ENCODE measurements around the gene COQ8B. TPM values are rescaled to one million over a fixed set of nuclear protein-coding genes. Genes with fewer than 3 reads are reported as not detected.
"Not testable (repeated sequence)": the region's sequence is repeated elsewhere in the genome, so short reads cannot be mapped to it uniquely, and the experiment has no call there.

COQ8B gene
- total RNA-seq, 2 experiments from 2014 or later, result 23.2 to 24.0 TPM

DNA sequence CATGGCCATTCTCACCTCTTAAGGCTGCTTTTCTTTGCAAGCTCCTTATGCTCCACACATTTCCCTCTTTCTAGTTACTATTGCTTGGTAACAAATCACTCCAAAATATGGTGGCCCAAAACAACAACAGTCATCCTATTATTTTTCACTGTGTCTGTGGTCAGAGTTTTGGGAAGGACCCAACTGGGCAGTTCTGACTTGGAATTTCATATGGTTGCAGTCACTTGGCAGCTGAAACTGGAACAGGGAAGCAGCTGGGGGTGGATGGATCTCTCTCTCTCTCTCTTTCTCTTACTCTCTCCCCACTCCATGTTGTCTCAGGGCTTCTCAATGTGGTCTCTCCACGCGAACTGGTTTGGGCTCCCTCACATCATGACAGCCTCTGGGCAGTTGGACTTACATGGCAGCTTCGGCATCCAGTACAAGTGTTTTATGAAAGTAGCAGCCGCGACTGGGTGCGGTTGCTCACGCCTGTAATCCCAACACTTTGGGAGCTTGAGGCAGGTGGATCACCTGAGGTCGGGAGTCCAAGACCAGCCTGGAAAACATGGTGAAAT lies 65.9 kb downstream of the COQ8B start:
- H3K36me3 Mint-ChIP-seq (ENCODE audit: low read depth), result no peaks in the 10 kb centered on the region
- CTCF ChIA-PET, result interaction anchor here (2.5 kb wide), 1 partner anchor 16 kb away, joined by 16 read pairs; no protein-coding TSS in a partner anchor
- no peak for ATAC-seq

DNA sequence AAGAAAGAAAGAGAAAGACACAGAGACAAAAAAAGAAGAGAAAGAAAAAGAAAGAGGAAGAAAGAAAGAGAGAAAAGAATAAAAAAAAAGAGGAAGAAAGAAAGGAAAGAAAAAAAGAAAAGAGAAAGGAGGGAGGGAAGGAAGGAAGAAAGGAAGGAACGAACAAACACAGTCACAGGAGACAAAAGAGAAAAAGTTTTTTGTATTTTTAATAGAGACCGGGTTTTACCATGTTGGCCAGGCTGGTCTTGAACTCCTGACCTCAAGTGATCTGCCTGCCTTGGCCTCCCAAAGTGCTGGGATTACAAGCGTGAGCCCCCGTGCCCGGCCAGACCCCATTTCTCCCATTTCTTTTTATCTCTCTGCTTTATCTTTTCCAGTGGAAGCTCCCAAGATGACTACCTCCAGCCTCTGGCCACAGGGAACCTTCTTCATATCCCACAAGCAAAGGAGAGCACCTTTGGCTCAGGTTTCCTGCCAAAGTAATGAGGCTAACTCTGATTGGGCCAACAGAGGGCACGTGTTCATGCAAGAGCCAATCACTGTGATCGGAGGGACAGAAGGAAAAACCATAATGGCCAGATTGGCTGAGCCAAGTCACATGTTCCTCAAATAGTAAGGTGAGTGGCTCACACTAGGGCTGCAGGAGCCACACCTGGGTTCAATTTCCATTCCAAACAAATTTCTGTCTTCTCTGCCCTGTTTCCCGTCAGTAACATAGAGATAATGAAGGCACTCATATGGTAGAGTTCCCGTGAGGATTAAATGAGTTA lies 66.6 kb downstream of the COQ8B start:
- intact Hi-C loops (cut with micrococcal nuclease); H3K9me3 Mint-ChIP-seq; H3K27ac Mint-ChIP-seq; H3K4me3 Mint-ChIP-seq; ATAC-seq; H3K4me1 Mint-ChIP-seq (ENCODE audit: low read depth); H3K36me3 Mint-ChIP-seq (ENCODE audit: low read depth); DNase-seq; H3K27me3 Mint-ChIP-seq: not testable (repeated sequence)
- ChIA-PET CTCF (interaction anchor here (2.5 kb wide), 1 partner anchor 16 kb away, joined by 16 read pairs; no protein-coding TSS in a partner anchor), POLR2A (interaction anchor here (0.8 kb wide), 1 partner anchor 10 kb away, joined by 3 read pairs; no protein-coding TSS in a partner anchor)

More for the DNA sequence above, 65.9 kb downstream of the COQ8B start:
- intact Hi-C loops (cut with micrococcal nuclease), result no loop called here
- Mint-ChIP-seq H3K4me1 (ENCODE audit: low read depth) (peaks cover 1% of the 10 kb centered on the region), H3K4me3 (no peak overlapping the region), H3K27ac (no peak overlapping the region), H3K9me3 (no peaks in the 10 kb centered on the region), H3K27me3 (no peaks in the 10 kb centered on the region)
- POLR2A ChIA-PET, result interaction anchor here (0.8 kb wide), 1 partner anchor 10 kb away, joined by 3 read pairs; no protein-coding TSS in a partner anchor
- TF ChIP-seq, protein P1, sequence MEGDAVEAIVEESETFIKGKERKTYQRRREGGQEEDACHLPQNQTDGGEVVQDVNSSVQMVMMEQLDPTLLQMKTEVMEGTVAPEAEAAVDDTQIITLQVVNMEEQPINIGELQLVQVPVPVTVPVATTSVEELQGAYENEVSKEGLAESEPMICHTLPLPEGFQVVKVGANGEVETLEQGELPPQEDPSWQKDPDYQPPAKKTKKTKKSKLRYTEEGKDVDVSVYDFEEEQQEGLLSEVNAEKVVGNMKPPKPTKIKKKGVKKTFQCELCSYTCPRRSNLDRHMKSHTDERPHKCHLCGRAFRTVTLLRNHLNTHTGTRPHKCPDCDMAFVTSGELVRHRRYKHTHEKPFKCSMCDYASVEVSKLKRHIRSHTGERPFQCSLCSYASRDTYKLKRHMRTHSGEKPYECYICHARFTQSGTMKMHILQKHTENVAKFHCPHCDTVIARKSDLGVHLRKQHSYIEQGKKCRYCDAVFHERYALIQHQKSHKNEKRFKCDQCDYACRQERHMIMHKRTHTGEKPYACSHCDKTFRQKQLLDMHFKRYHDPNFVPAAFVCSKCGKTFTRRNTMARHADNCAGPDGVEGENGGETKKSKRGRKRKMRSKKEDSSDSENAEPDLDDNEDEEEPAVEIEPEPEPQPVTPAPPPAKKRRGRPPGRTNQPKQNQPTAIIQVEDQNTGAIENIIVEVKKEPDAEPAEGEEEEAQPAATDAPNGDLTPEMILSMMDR (IDR thresholded peaks at IDR 0.05), result no peak
- no peak for DNase-seq

DNA sequence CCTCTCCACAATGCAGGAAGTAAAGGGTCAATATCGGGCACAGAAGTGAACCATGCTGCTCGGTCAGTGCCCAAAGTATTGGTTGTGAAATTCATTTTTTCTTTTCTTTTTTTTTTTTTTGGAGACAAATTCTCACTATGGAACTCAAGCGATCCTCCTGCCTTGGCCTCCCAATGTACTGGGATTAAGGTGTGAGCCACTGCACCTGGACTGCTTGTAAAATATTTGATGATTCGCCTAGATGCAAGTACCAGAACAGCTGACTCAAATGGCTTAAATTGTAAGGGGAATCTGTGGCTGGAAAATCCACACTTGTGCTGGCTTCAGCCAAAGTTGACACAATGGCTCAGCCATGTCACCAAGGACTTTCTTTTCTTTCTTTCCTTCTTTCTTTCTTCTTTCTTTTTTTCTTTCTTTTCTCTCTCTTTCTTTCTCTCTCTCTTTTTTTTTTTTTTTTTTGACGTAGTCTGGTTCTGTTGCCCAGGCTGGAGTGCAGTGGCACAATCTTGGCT lies 69.9 kb downstream of the COQ8B start:
- POLR2A ChIA-PET, result no interaction called here
- intact Hi-C loops (cut with micrococcal nuclease), result no loop called here

DNA sequence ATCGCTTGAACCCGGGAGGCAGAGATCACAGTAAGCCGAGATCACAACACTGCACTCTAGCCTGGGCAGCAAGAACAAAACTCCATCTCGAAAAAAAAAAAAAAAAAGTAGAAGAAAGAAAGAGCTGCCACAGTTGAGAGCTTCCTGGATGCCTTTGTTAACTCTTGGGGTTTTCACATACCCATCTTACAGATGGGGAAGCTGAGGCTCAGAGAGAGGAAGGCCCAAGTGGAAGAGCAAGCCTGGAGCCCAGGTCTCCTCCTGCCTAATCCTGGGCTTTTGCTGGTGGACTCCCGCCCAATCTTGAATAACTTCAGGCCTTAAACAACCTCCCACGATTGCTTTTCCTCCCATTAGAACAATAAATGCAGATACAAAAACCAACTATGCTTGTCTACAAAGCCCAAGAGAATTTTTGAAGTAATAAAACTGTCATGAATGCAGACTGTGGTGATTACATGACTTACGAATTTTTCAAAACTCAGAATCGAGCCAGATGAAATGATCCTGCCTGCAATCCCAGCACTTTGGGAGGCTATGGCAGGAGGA lies 73.9 kb downstream of the COQ8B start:
- DNase-seq (no peak), ATAC-seq (no peak)
- H3K27me3 Mint-ChIP-seq, result peaks cover 2% of the 10 kb centered on the region
- no peaks in the 10 kb centered on the region for H3K36me3 Mint-ChIP-seq (ENCODE audit: low read depth)
- no peaks in the 10 kb centered on the region for H3K9me3 Mint-ChIP-seq
- no peak overlapping the region for H3K4me3 Mint-ChIP-seq
- intact Hi-C loops (cut with micrococcal nuclease), result no loop called here
- CTCF ChIA-PET, result interaction anchor here (4.9 kb wide), 1 partner anchor 9 kb away, joined by 54 read pairs; no protein-coding TSS in a partner anchor
- TF ChIP-seq, protein P1 (IDR thresholded peaks at IDR 0.05), result no peak
- peaks cover 2% of the 10 kb centered on the region for H3K4me1 Mint-ChIP-seq (ENCODE audit: low read depth)
- POLR2A ChIA-PET, result no interaction called here
- H3K27ac Mint-ChIP-seq, result no peak overlapping the region

More for the DNA sequence above, 69.9 kb downstream of the COQ8B start:
- Mint-ChIP-seq H3K4me3 (no peak overlapping the region), H3K9me3 (no peaks in the 10 kb centered on the region), H3K4me1 (ENCODE audit: low read depth) (no peaks in the 10 kb centered on the region), H3K36me3 (ENCODE audit: low read depth) (no peaks in the 10 kb centered on the region), H3K27me3 (peaks cover 2% of the 10 kb centered on the region), H3K27ac (no peak overlapping the region)
- TF ChIP-seq, protein P1 (IDR thresholded peaks at IDR 0.05), result no peak
- ATAC-seq (no peak), DNase-seq (no peak)
- CTCF ChIA-PET, result interaction anchor here (4.9 kb wide), 1 partner anchor 13 kb away, joined by 54 read pairs; no protein-coding TSS in a partner anchor

DNA sequence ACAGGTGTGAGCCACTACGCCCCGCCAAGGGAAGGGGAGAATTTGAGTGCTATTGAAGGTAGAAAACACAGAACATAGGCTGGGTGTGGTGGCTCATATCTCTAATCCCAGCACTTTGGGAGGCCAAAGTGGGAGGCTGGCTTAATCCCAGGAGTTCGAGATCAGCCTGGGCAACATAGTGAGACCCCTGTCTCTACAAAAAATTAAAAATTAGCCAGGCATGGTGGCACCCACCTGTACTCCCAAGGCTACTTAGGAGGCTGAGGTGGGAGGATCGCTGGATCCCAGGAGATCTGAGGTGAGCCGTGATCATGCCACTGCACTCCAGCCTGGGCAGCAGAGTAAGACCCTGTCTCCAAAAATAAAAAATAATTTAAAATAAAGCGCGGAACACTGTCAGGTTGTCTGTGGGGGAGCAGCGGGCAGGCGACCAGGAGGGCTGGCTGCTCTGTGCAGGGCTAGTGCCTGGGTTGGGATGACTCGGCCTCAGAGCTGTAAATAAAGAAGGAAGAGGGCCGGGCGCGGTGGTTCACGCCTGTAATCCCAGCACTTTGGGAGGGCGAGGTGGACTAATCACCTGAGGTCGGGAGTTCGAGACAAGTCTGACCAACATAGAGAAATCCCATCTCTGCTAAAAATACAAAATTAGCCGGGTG lies 74.5 kb downstream of the COQ8B start:
- TF ChIP-seq, protein P1 (IDR thresholded peaks at IDR 0.05), result no peak
- no peak overlapping the region for H3K27ac Mint-ChIP-seq
- no peaks in the 10 kb centered on the region for H3K9me3 Mint-ChIP-seq
- H3K4me3 Mint-ChIP-seq, result no peak overlapping the region
- no peak for DNase-seq
- no peaks in the 10 kb centered on the region for H3K36me3 Mint-ChIP-seq (ENCODE audit: low read depth)
- no peak for ATAC-seq
- H3K4me1 Mint-ChIP-seq (ENCODE audit: low read depth), result peaks cover 2% of the 10 kb centered on the region
- CTCF ChIA-PET, result no interaction called here
- peaks cover 2% of the 10 kb centered on the region for H3K27me3 Mint-ChIP-seq
- intact Hi-C loops (cut with micrococcal nuclease), result no loop called here
- POLR2A ChIA-PET, result interaction anchor here (0.6 kb wide), 1 partner anchor 111 kb away, joined by 3 read pairs; no protein-coding TSS in a partner anchor
